Measurements from ENCODE around the gene EPRS1.

EPRS1 gene

DNA sequence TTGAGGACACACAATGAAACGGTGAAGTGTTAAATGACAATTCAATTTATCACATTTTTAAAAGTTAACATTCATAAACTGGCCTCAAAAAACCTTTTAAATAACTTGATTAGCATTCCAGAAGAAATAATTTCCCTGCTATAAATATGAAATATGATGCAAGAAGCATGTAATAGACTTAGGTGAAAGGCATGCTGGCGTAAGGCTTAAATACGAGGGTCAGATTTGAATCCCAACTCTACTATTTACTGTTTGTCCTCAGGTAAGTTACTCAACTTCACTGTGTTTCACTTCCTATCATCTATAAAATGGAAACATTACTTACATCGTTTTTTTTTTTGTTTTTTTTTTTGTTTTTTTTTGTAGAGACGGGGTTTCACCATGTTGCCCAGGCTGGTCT, 40.8 kb downstream of the EPRS1 start:
- H3K36me3 ChIP-seq (ENCODE audit: control insufficient read depth, insufficient read depth, low read length) = no peaks in the 10 kb centered on the region

DNA sequence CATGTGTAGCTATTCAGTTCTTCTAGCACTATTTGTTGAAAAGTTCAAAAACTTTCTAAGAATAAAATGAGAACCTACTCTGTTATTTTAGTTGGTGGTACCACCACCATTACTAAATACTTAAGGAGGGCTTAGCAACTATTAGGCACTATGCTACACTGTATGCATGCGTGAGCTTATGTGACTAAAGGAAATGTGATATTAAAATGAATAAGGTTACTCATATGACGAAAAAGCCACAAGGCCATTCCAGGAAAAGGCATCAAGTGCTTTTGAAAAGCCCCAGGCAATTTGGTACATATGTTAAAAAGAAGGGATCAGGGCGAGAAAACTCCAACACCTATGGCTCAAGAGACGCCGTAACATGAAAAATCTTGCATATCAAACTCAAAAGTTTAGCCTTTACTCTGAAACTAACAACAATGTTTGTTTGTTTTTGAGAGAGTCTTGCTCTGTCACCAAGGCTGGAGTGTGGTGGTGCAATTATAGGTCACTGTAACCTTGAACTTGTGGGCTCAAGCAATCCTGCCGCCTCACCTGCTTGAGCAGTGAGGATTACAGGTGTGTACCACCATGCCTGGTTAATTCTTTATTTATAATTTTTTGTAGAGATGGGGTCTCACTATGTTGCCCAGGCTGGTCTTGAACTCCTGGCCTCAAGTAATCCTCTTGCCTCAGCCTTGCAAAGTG, 42.5 kb downstream of the EPRS1 start:
- H3K4me3 ChIP-seq (ENCODE audit: low read depth, low read length) = no peak overlapping the region
- H3K27ac ChIP-seq = no peak overlapping the region
- no peak overlapping the region for H3K4me2 ChIP-seq (ENCODE audit: low read length)
- H3K4me1 ChIP-seq = no peaks in the 10 kb centered on the region
- no peak overlapping the region for H3K9ac ChIP-seq
- H3K79me2 ChIP-seq = no peaks in the 10 kb centered on the region
- no peak overlapping the region for H2AFZ ChIP-seq
- no peaks in the 10 kb centered on the region for H3K36me3 ChIP-seq (ENCODE audit: control insufficient read depth, insufficient read depth, low read length)
- H3K9me3 ChIP-seq (ENCODE audit: control insufficient read depth, low read length) = no peaks in the 10 kb centered on the region
- TF ChIP-seq, protein P1, sequence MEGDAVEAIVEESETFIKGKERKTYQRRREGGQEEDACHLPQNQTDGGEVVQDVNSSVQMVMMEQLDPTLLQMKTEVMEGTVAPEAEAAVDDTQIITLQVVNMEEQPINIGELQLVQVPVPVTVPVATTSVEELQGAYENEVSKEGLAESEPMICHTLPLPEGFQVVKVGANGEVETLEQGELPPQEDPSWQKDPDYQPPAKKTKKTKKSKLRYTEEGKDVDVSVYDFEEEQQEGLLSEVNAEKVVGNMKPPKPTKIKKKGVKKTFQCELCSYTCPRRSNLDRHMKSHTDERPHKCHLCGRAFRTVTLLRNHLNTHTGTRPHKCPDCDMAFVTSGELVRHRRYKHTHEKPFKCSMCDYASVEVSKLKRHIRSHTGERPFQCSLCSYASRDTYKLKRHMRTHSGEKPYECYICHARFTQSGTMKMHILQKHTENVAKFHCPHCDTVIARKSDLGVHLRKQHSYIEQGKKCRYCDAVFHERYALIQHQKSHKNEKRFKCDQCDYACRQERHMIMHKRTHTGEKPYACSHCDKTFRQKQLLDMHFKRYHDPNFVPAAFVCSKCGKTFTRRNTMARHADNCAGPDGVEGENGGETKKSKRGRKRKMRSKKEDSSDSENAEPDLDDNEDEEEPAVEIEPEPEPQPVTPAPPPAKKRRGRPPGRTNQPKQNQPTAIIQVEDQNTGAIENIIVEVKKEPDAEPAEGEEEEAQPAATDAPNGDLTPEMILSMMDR (IDR thresholded peaks at IDR 0.05) = no peak
- H3K27me3 ChIP-seq (ENCODE audit: control insufficient read depth, insufficient read depth, low read length) = no peaks in the 10 kb centered on the region

More for the DNA sequence above, 40.8 kb downstream of the EPRS1 start:
- TF ChIP-seq, protein P1 (IDR thresholded peaks at IDR 0.05) = no peak
- H2AFZ ChIP-seq = no peak overlapping the region
- H3K9ac ChIP-seq = no peak overlapping the region
- no peak overlapping the region for H3K4me2 ChIP-seq (ENCODE audit: low read length)
- H3K27ac ChIP-seq = no peak overlapping the region
- H3K4me1 ChIP-seq = no peaks in the 10 kb centered on the region
- H3K79me2 ChIP-seq = no peaks in the 10 kb centered on the region
- H3K27me3 ChIP-seq (ENCODE audit: control insufficient read depth, insufficient read depth, low read length) = no peaks in the 10 kb centered on the region
- no peak overlapping the region for H3K4me3 ChIP-seq (ENCODE audit: low read depth, low read length)
- no peaks in the 10 kb centered on the region for H3K9me3 ChIP-seq (ENCODE audit: control insufficient read depth, low read length)

DNA sequence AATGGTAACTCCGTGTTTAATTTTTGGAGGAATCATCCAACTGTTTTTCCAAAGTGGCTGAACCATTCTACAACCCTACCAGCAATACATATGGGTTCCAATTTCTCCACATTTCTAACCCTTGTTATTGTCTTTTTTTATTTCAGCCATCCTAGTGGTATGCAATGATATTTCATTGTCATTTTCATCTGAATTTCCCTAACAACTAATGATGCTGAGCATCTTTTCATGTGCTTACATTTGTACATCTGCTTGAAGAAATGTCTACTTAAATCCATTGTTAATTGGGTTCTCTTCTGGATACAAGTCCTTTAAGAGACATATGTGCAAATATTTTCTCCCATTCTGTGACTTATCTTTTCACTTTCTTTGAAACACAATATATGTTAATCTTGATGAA, 43.3 kb downstream of the EPRS1 start:
- no peaks in the 10 kb centered on the region for H3K36me3 ChIP-seq (ENCODE audit: control insufficient read depth, insufficient read depth, low read length)
- H2AFZ ChIP-seq = no peak overlapping the region
- no peak overlapping the region for H3K4me3 ChIP-seq (ENCODE audit: low read depth, low read length)
- H3K9me3 ChIP-seq (ENCODE audit: control insufficient read depth, low read length) = no peaks in the 10 kb centered on the region
- H3K27me3 ChIP-seq (ENCODE audit: control insufficient read depth, insufficient read depth, low read length) = no peaks in the 10 kb centered on the region
- H3K4me1 ChIP-seq = no peaks in the 10 kb centered on the region
- H3K79me2 ChIP-seq = no peaks in the 10 kb centered on the region
- TF ChIP-seq, protein P1 (IDR thresholded peaks at IDR 0.05) = no peak
- H3K4me2 ChIP-seq (ENCODE audit: low read length) = no peak overlapping the region
- no peak overlapping the region for H3K27ac ChIP-seq
- H3K9ac ChIP-seq = no peak overlapping the region

DNA sequence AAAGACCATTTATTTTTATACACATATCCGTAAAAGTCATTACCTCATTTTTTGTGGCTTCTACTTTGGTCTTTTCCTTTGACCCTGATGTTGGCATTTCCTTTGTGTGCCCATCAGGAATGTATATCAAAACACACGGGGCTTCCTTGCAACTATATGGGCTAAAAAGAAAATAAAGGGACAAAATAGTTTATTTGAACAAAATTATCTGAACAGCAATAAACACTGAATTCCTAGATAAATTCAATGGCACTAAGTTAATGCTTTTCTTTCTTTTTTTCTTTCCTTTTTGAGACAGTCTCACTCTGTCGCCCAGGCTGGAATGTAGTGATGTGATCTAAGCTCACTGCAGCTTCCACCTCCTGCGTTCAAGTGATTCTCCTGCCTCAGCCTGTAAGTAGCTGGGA, 45.2 kb downstream of the EPRS1 start:
- H3K4me3 ChIP-seq (ENCODE audit: low read depth, low read length) = no peak overlapping the region
- no peaks in the 10 kb centered on the region for H3K4me1 ChIP-seq
- no peaks in the 10 kb centered on the region for H3K27me3 ChIP-seq (ENCODE audit: control insufficient read depth, insufficient read depth, low read length)
- H3K79me2 ChIP-seq = no peaks in the 10 kb centered on the region
- H3K36me3 ChIP-seq (ENCODE audit: control insufficient read depth, insufficient read depth, low read length) = no peaks in the 10 kb centered on the region
- H3K9me3 ChIP-seq (ENCODE audit: control insufficient read depth, low read length) = no peaks in the 10 kb centered on the region
- H3K9ac ChIP-seq = no peak overlapping the region
- no peak overlapping the region for H3K4me2 ChIP-seq (ENCODE audit: low read length)
- H3K27ac ChIP-seq = no peak overlapping the region
- TF ChIP-seq, protein P1 (IDR thresholded peaks at IDR 0.05) = no peak
- H2AFZ ChIP-seq = no peak overlapping the region

DNA sequence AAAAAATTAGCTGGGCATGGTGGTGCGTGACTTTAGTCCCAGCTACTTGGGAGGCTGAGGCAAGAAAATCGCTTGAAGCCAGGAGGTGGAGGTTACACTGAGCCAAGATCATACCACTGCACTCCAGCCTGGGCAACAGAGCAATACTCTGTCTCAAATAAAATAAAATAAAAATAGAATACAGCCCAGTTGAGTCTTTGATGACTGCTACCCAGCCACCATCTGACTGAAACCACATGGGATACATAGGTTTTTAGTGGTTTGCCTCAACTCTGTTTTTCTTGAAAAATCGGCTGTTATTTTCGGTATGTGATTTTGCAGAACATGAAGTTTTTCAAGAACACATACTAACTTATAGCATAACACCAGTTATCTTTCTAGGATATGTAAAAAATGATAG, 46.5 kb downstream of the EPRS1 start:
- H3K36me3 ChIP-seq (ENCODE audit: control insufficient read depth, insufficient read depth, low read length) = no peaks in the 10 kb centered on the region
- H3K4me2 ChIP-seq (ENCODE audit: low read length) = no peak overlapping the region
- H3K4me3 ChIP-seq (ENCODE audit: low read depth, low read length) = no peak overlapping the region
- no peak overlapping the region for H3K9ac ChIP-seq
- TF ChIP-seq, protein P1 (IDR thresholded peaks at IDR 0.05) = no peak
- no peak overlapping the region for H2AFZ ChIP-seq
- no peaks in the 10 kb centered on the region for H3K27me3 ChIP-seq (ENCODE audit: control insufficient read depth, insufficient read depth, low read length)
- H3K27ac ChIP-seq = no peak overlapping the region
- no peaks in the 10 kb centered on the region for H3K9me3 ChIP-seq (ENCODE audit: control insufficient read depth, low read length)
- H3K79me2 ChIP-seq = no peaks in the 10 kb centered on the region
- H3K4me1 ChIP-seq = no peaks in the 10 kb centered on the region
